ENCODE data around the gene RDX.

RDX gene

GRCh38 chr11:110160437-110160836 is 136.0 kb downstream of the RDX start:
- no peak overlapping the region for H3K4me3 ChIP-seq (ENCODE audit: low read depth, low read length)
- TF ChIP-seq, protein P1, sequence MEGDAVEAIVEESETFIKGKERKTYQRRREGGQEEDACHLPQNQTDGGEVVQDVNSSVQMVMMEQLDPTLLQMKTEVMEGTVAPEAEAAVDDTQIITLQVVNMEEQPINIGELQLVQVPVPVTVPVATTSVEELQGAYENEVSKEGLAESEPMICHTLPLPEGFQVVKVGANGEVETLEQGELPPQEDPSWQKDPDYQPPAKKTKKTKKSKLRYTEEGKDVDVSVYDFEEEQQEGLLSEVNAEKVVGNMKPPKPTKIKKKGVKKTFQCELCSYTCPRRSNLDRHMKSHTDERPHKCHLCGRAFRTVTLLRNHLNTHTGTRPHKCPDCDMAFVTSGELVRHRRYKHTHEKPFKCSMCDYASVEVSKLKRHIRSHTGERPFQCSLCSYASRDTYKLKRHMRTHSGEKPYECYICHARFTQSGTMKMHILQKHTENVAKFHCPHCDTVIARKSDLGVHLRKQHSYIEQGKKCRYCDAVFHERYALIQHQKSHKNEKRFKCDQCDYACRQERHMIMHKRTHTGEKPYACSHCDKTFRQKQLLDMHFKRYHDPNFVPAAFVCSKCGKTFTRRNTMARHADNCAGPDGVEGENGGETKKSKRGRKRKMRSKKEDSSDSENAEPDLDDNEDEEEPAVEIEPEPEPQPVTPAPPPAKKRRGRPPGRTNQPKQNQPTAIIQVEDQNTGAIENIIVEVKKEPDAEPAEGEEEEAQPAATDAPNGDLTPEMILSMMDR (IDR thresholded peaks at IDR 0.05; ENCODE audit: low read depth, low read length): no peak

- no peak overlapping the region for H3K4me3 ChIP-seq (ENCODE audit: low read depth, low read length)
- TF ChIP-seq, protein P1 (IDR thresholded peaks at IDR 0.05; ENCODE audit: low read depth, low read length): no peak
Measured at GRCh38 chr11:110160016-110160415, 136.4 kb downstream of the RDX start.

GRCh38 chr11:110159476-110159875 is 136.9 kb downstream of the RDX start:
- H3K4me3 ChIP-seq (ENCODE audit: low read depth, low read length): no peak overlapping the region
- TF ChIP-seq, protein P1 (IDR thresholded peaks at IDR 0.05; ENCODE audit: low read depth, low read length): no peak

DNA sequence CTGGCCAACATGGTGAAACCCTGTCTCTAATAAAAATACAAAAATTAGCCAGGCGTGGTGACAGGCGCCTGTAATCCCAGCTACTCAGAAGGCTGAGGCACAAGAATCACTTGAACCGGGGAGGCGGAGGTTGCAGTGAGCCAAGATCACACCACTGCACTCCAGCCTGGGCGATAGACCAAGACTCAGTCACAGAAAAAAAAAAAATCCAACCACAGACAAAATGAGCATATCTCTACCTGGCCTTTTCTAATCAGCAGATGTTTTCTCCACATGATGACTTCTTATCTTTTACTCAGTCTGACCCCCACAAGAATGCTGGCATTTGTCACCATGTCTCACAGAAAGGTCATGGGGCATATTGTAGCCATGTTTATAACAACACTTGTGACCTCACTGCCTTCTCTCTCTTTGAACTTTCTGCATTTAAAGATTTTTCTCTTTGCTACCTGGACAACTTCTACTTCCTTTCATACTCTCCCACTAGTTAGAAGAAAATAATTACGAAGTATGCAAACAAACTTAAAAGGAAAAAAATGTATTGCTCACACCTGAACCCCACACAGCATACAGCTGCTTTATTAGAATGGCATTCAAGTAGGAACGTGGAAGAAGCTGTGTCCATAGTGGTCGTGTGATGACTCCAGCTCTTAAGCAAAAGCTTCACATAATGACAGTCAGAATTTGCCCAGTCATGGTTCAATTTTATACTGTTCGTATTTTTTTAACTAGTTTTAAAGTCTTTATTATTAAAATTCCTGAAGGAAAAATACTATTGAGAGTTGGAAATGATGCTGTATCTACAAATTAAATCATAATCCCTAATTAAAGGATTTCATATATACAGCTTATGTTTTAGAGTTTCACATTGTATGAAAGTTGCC is 137.9 kb downstream of the RDX start:
- no peak overlapping the region for H3K4me3 ChIP-seq (ENCODE audit: low read depth, low read length)
- TF ChIP-seq, protein P1 (IDR thresholded peaks at IDR 0.05; ENCODE audit: low read depth, low read length): no peak

- H3K4me3 ChIP-seq (ENCODE audit: low read depth, low read length): no peak overlapping the region
- TF ChIP-seq, protein P1 (IDR thresholded peaks at IDR 0.05; ENCODE audit: low read depth, low read length): no peak
Measured at GRCh38 chr11:110156503-110156902, 139.9 kb downstream of the RDX start.

GRCh38 chr11:110153474-110153873 is 142.9 kb downstream of the RDX start:
- TF ChIP-seq, protein P1 (IDR thresholded peaks at IDR 0.05; ENCODE audit: low read depth, low read length): no peak
- H3K4me3 ChIP-seq (ENCODE audit: low read depth, low read length): no peak overlapping the region

- H3K4me3 ChIP-seq (ENCODE audit: low read depth, low read length): no peak overlapping the region
- TF ChIP-seq, protein P1 (IDR thresholded peaks at IDR 0.05; ENCODE audit: low read depth, low read length): no peak
Measured at GRCh38 chr11:110152199-110152598, 144.2 kb downstream of the RDX start.
